ENCODE results near the gene PITPNM1. TPM values are rescaled to one million over a fixed set of nuclear protein-coding genes. Genes with fewer than 3 reads are reported as not detected.

Gene PITPNM1
- total and polyA plus RNA-seq, 2 of the 13 experiments (the other 11 are each of a cell fraction or from before 2014, with no cell fraction given) = 8.2 to 8.5 TPM

- TF ChIP-seq NR3C1 (CRISPR knock-in tag; IDR thresholded peaks at IDR 0.05) (no peak), ZNF687 (CRISPR knock-in tag; IDR thresholded peaks at IDR 0.05) (peak; percentile 73), THAP8 (CRISPR knock-in tag; IDR thresholded peaks at IDR 0.05; ENCODE audit: borderline replicate concordance) (no peak), ZNF644 (CRISPR knock-in tag; IDR thresholded peaks at IDR 0.05; ENCODE audit: low read depth) (no peak), RFXAP (CRISPR knock-in tag; IDR thresholded peaks at IDR 0.05; ENCODE audit: borderline replicate concordance) (peak; percentile 65), ZNF563 (CRISPR knock-in tag; IDR thresholded peaks at IDR 0.05) (peak; percentile 67), THAP7 (CRISPR knock-in tag; IDR thresholded peaks at IDR 0.05) (no peak), ZNF280D (CRISPR knock-in tag; IDR thresholded peaks at IDR 0.05) (0 out of 2 replicates have a peak, but pooled peaks have one; percentile 20), CCDC6 (CRISPR knock-in tag; IDR thresholded peaks at IDR 0.05) (no peak), MAX (IDR thresholded peaks at IDR 0.05) (peak; percentile 43; the same call in 1 of the 2 replicates), TRAFD1 (CRISPR knock-in tag; IDR thresholded peaks at IDR 0.05; ENCODE audit: borderline replicate concordance) (0 out of 2 replicates have a peak, but pooled peaks have one; percentile 6), ZNF788 (CRISPR knock-in tag; IDR thresholded peaks at IDR 0.05; ENCODE audit: borderline replicate concordance) (peak; percentile 37; the same call in 1 of the 2 replicates), ZNF546 (CRISPR knock-in tag; conservative IDR thresholded peaks at IDR 0.05) (peak; percentile 41; the same call in 1 of the 2 replicates)
These were observed 2.8 kb upstream of the PITPNM1 start, which contains the start of gene CDK2AP2 (continued) for GRCh38 chr11:67507864-67508485.

All from HepG2 (cell line).